ENCODE results near the gene FOXP1. TPM values are rescaled to one million over a fixed set of nuclear protein-coding genes. Genes with fewer than 3 reads are reported as not detected.

The FOXP1 gene
- total and polyA plus RNA-seq, 2 experiments from 2014 or later, result 76.8 to 99.8 TPM

DNA sequence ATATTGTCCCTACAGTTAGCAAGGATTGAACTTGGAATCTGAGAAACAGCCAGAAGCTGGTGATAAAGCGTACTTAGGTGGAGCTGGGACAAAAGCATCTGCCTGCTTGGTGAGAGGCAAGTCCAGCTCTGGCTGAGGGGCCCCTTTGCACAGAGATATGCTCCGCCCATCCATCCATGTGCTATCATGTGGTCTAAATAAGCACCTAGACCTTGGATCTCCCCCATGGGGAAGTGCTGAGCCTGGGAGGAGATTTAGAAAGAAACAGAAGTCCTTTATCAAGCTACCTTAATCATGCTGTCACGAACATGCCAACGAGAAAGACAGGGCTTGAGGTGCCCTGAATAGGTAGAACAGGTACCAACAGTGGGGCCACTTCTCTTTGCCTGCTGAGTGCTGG, 369.5 kb downstream of the FOXP1 start:
- no peak overlapping the region for H3K4me2 ChIP-seq
- 97% methylated on average over 4 of the region's 4 CpGs for WGBS (ENCODE audit: low lambda C conversion rate, missing lambda C conversion rate)

DNA sequence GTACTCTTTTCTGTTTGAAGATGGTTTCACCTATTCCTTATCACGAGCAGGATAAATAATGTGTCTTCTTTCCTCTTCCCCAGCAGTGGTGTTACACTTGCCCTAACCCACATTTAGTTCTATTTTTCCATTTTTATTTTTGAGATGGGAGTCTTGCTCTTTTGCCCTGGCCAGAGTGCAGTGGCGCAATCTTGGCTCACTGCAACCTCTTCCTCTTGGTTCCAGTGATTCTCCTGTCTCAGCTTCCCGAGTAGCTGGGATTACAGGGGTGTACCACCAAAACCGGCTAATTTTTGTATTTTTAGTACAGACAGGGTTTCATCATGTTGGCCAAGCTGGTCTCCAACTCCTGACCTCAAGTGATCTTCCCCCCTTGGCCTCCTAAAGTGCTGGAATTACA, 372.4 kb downstream of the FOXP1 start:
- no peak overlapping the region for H3K4me3 ChIP-seq
- H3K9me2 ChIP-seq (replicated peaks; ENCODE audit: insufficient read depth), result no peaks in the 10 kb centered on the region
- no peak overlapping the region for H2AFZ ChIP-seq
- H3K9me3 ChIP-seq (ENCODE audit: low read depth), result no peaks in the 10 kb centered on the region
- peak overlapping the region; percentile 87 for H3K27ac ChIP-seq
- H3K79me2 ChIP-seq, result peaks cover 45% of the 10 kb centered on the region
- no peaks in the 10 kb centered on the region for H3K36me3 ChIP-seq (replicated peaks; ENCODE audit: insufficient read depth, low read depth)
- H3K4me1 ChIP-seq (ENCODE audit: insufficient read depth), result peaks cover 51% of the 10 kb centered on the region
- H3K27me3 ChIP-seq, result no peaks in the 10 kb centered on the region
- TF ChIP-seq, protein P1, sequence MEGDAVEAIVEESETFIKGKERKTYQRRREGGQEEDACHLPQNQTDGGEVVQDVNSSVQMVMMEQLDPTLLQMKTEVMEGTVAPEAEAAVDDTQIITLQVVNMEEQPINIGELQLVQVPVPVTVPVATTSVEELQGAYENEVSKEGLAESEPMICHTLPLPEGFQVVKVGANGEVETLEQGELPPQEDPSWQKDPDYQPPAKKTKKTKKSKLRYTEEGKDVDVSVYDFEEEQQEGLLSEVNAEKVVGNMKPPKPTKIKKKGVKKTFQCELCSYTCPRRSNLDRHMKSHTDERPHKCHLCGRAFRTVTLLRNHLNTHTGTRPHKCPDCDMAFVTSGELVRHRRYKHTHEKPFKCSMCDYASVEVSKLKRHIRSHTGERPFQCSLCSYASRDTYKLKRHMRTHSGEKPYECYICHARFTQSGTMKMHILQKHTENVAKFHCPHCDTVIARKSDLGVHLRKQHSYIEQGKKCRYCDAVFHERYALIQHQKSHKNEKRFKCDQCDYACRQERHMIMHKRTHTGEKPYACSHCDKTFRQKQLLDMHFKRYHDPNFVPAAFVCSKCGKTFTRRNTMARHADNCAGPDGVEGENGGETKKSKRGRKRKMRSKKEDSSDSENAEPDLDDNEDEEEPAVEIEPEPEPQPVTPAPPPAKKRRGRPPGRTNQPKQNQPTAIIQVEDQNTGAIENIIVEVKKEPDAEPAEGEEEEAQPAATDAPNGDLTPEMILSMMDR (IDR thresholded peaks at IDR 0.05; ENCODE audit: poor library complexity), result no peak
- 87% methylated on average over 4 of the region's 4 CpGs for WGBS (ENCODE audit: low lambda C conversion rate, missing lambda C conversion rate)
- DNase-seq (ENCODE audit: low spot score), result no peak
- H3K4me2 ChIP-seq, result peak overlapping the region; percentile 42
- H4K20me1 ChIP-seq (ENCODE audit: insufficient read depth, poor library complexity, severe bottlenecking), result no peaks in the 10 kb centered on the region

More for the DNA sequence above, 369.5 kb downstream of the FOXP1 start:
- no peak for DNase-seq (ENCODE audit: low spot score)
- Histone ChIP-seq H3K79me2 (peaks cover 68% of the 10 kb centered on the region), H3K27me3 (no peaks in the 10 kb centered on the region), H4K20me1 (ENCODE audit: insufficient read depth, poor library complexity, severe bottlenecking) (no peaks in the 10 kb centered on the region), H3K27ac (peak overlapping the region; percentile 75), H3K4me3 (no peak overlapping the region), H3K9me3 (ENCODE audit: low read depth) (no peaks in the 10 kb centered on the region), H2AFZ (no peak overlapping the region), H3K9me2 (replicated peaks; ENCODE audit: insufficient read depth) (no peaks in the 10 kb centered on the region), H3K4me1 (ENCODE audit: insufficient read depth) (peaks cover 28% of the 10 kb centered on the region), H3K36me3 (replicated peaks; ENCODE audit: insufficient read depth, low read depth) (no peaks in the 10 kb centered on the region)
- TF ChIP-seq EZH2 (IDR thresholded peaks at IDR 0.05; ENCODE audit: borderline replicate concordance) (no peak), EZH2phosphoT487 (IDR thresholded peaks at IDR 0.05; ENCODE audit: low read depth, severe bottlenecking, unreplicated experiment) (no peak)
- TF ChIP-seq, protein P1 (IDR thresholded peaks at IDR 0.05; ENCODE audit: poor library complexity), result no peak

DNA sequence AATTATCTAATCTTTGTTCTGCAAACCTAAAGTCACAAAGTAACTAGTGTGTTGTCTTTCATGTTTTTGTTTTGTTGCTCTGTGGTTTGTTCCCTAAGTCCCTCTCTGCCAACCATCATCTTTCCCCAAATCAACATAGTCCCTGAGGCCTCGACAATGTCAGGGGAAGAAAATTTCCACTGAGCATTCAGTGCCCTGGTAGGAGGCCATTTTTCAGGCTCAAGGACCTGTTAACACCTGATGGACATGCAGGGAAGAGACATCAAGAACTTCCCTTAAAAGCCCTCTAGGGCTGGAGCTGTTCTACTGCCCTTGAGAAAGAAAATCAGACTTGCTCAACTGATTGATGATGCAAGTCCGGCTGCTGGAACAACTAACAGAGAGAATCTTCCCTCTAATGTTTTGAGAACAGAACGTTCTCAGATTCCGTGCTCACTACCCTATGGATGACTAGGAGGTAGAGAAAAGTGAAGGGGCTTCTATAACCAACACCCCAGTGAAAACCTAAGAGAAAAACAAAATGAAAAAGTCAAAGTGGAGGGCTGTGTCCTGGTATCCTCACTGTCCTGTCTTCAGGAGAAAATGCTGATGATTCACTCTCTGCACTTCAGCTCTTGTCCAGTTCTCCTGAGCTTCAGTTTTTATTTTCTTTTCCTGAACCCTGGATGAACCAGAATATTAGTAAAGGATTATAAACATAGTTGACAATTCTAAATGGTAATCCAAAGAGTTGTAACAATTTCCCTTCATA, 373.1 kb downstream of the FOXP1 start:
- Histone ChIP-seq H3K27me3 (no peaks in the 10 kb centered on the region), H2AFZ (no peak overlapping the region), H3K9me2 (replicated peaks; ENCODE audit: insufficient read depth) (no peaks in the 10 kb centered on the region), H3K9me3 (ENCODE audit: low read depth) (no peaks in the 10 kb centered on the region), H3K27ac (peak overlapping the region; percentile 87), H3K4me3 (no peak overlapping the region), H3K4me1 (ENCODE audit: insufficient read depth) (peaks cover 51% of the 10 kb centered on the region), H3K4me2 (peak overlapping the region; percentile 42), H3K36me3 (replicated peaks; ENCODE audit: insufficient read depth, low read depth) (no peaks in the 10 kb centered on the region), H4K20me1 (ENCODE audit: insufficient read depth, poor library complexity, severe bottlenecking) (no peaks in the 10 kb centered on the region), H3K79me2 (peaks cover 47% of the 10 kb centered on the region)
- DNase-seq (ENCODE audit: low spot score), result peak; percentile 68
- TF ChIP-seq EZH2 (IDR thresholded peaks at IDR 0.05; ENCODE audit: borderline replicate concordance) (no peak), EZH2phosphoT487 (IDR thresholded peaks at IDR 0.05; ENCODE audit: low read depth, severe bottlenecking, unreplicated experiment) (no peak)
- TF ChIP-seq, protein P1 (IDR thresholded peaks at IDR 0.05; ENCODE audit: poor library complexity), result no peak
- WGBS (ENCODE audit: low lambda C conversion rate, missing lambda C conversion rate), result 33% methylated on average over 4 of the region's 4 CpGs
